ENCODE results near the gene DNM2. TPM values are rescaled to one million over a fixed set of nuclear protein-coding genes. Genes with fewer than 3 reads are reported as not detected.

The DNM2 gene
- total and polyA plus RNA-seq, 10 of the 15 experiments (the other 5 are each of a cell fraction or from before 2014, with no cell fraction given) = 1.2 to 146 (median 68.9) TPM

- POLR2A ChIA-PET = interaction anchor here (0.6 to 1.6 kb wide), 16 partner anchors 10 to 543 kb away, joined by 3 to 10 read pairs (median 4); partner anchors contain the start of gene DNM2
- TF ChIP-seq EGR1 (IDR thresholded peaks at IDR 0.05; ENCODE audit: borderline replicate concordance in 1 of 2, low read depth in 2 of 2, low read length in 2 of 2) = peak in 1 of 2 experiments; percentile 8; a peak in 2 of 3 replicates
- TF ChIP-seq ZNF207 (IDR thresholded peaks at IDR 0.05; ENCODE audit: borderline replicate concordance) = peak; percentile 95
- TF ChIP-seq YY1 (IDR thresholded peaks at IDR 0.05; ENCODE audit: low read depth, low read length) = peak; percentile 86
- TF ChIP-seq SMARCA5 (IDR thresholded peaks at IDR 0.05) = peak; percentile 94
- TF ChIP-seq ZNF24 (IDR thresholded peaks at IDR 0.05) = no peak
- no peak for TF ChIP-seq ATF7 (IDR thresholded peaks at IDR 0.05; ENCODE audit: low read depth)
- no peak for TF ChIP-seq YBX1 (IDR thresholded peaks at IDR 0.05)
- TF ChIP-seq CTCF (IDR thresholded peaks at IDR 0.05 in 2 of 3, conservative IDR thresholded peaks at IDR 0.05 in 1 of 3; ENCODE audit: control insufficient read depth in 2 of 3, extremely low read depth in 1 of 3, insufficient read depth in 1 of 3, low read depth in 3 of 3, low read length in 3 of 3) = peak in 1 of 3 experiments; percentile 42; a peak in 1 of 6 replicates
- TF ChIP-seq RCOR1 (conservative IDR thresholded peaks at IDR 0.05; ENCODE audit: low read depth, low read length) = no peak
- TF ChIP-seq TBL1XR1 (IDR thresholded peaks at IDR 0.05; ENCODE audit: low read depth, low read length) = peak; percentile 32; the same call in 1 of the 2 replicates
- peak; percentile 63; the same call in 1 of the 2 replicates for TF ChIP-seq IRF3 (IDR thresholded peaks at IDR 0.05)
- TF ChIP-seq CEBPZ (IDR thresholded peaks at IDR 0.05; ENCODE audit: low read depth, low read length) = no peak
- TF ChIP-seq JUNB (IDR thresholded peaks at IDR 0.05) = peak; percentile 6; the same call in 1 of the 2 replicates
- TF ChIP-seq HDAC6 (IDR thresholded peaks at IDR 0.05; ENCODE audit: unreplicated experiment) = no peak
- peak; percentile 60; the same call in 1 of the 2 replicates for TF ChIP-seq BACH1 (IDR thresholded peaks at IDR 0.05; ENCODE audit: borderline replicate concordance)
Observed at GRCh38 chr19:10835754-10836478, 118.0 kb downstream of the DNM2 start, which contains the start of gene TMED1. TMED1 (minus strand) TSS chr19:10836212; CDS start chr19:10836191, 21 bp downstream.

More at GRCh38 chr19:10835754-10836478, 118.0 kb downstream of the DNM2 start, which contains the start of gene TMED1:
- Histone ChIP-seq H3K27me3 (replicated peaks in 1 of 2; ENCODE audit: control insufficient read depth in 2 of 2, insufficient read depth in 2 of 2, low read length in 1 of 2) (no peaks in the 10 kb centered on the region), H3K4me3 (peak within 1 kb of the TSS; percentile 78), H3K36me3 (ENCODE audit: control insufficient read depth in 2 of 2, insufficient read depth in 2 of 2, low read length in 1 of 2) (peaks cover 4 to 12% of the 10 kb centered on the region in 2 experiments; a peak in 3 of 4 replicates), H4K20me1 (ENCODE audit: control insufficient read depth, insufficient read depth) (peaks cover 3% of the 10 kb centered on the region; the same call in 1 of the 2 replicates), H3K79me2 (ENCODE audit: control insufficient read depth, insufficient read depth, low read length) (no peaks in the 10 kb centered on the region; the same call in 1 of the 2 replicates), H2AFZ (ENCODE audit: control insufficient read depth, low read depth, low read length) (peak within 1 kb of the TSS; percentile 64), H3K4me2 (ENCODE audit: control insufficient read depth, insufficient read depth) (peak within 1 kb of the TSS; percentile 80), H3K27ac (ENCODE audit: control insufficient read depth, insufficient read depth) (peak within 1 kb of the TSS; percentile 89), H3K9me3 (replicated peaks; ENCODE audit: control insufficient read depth, insufficient read depth, low read length) (peaks cover 5% of the 10 kb centered on the region; the same call in 2 of the 3 replicates), H3K4me1 (ENCODE audit: control insufficient read depth, insufficient read depth, low read length) (peaks cover 12% of the 10 kb centered on the region), H3K9ac (ENCODE audit: control insufficient read depth, insufficient read depth, low read length) (peak within 1 kb of the TSS; percentile 93)
- intact Hi-C loops (cut with micrococcal nuclease; ENCODE audit: unreplicated experiment) (loop anchor here (1.0 kb wide), 1 partner anchor 119 kb away; no protein-coding TSS in a partner anchor), in situ Hi-C loops (cut with MboI) (no loop called here)
- ChIA-PET CTCF (interaction anchor here (0.6 to 3.6 kb wide), 18 partner anchors 9 to 587 kb away, joined by 3 to 68 read pairs (median 4); partner anchors contain the start of genes DNM2 and QTRT1), RAD21 (ENCODE audit: unreplicated experiment) (interaction anchor here (0.5 to 2.0 kb wide), 14 partner anchors 22 to 360 kb away, joined by 3 to 41 read pairs (median 4); partner anchors contain the start of genes CARM1, DNM2 and QTRT1), SMC1A (ENCODE audit: uncharacterized antibody, unreplicated experiment) (interaction anchor here (0.5 to 2.8 kb wide), 18 partner anchors 9 to 134 kb away, joined by 3 to 24 read pairs (median 5); partner anchors contain the start of genes DNM2 and QTRT1)
- BruUV-seq (replicated peaks) = no TSS peak
- DNase-seq (ENCODE audit: low read depth, low spot score) (peak; percentile 91), FAIRE-seq (peak; percentile 97), ATAC-seq (peak; percentile 98)
- WGBS (ENCODE audit: insufficient coverage, insufficient replicate concordance, low lambda C conversion rate, missing lambda C conversion rate) = under 1% methylated on average over 41 of the region's 50 CpGs
